Measurements from ENCODE around the gene TNFRSF11A. TPM values are rescaled to one million over a fixed set of nuclear protein-coding genes. Genes with fewer than 3 reads are reported as not detected.
A peak's percentile ranks its signal among the peaks of the same experiment; 100 is the strongest.

TNFRSF11A gene
- total RNA-seq, 1 donor: 1.1 TPM

- no peak for TF ChIP-seq CTCF (IDR thresholded peaks at IDR 0.05; ENCODE audit: insufficient read depth, low read length)
- DNase-seq (ENCODE audit: low read depth): peak; percentile 92
- H3K4me3 ChIP-seq (ENCODE audit: low read depth, low read length): no peak overlapping the region
These were observed 42.9 kb upstream of the TNFRSF11A start for GRCh38 chr18:62282188-62282629.

- TF ChIP-seq CTCF (IDR thresholded peaks at IDR 0.05; ENCODE audit: insufficient read depth, low read length): no peak
- H3K4me3 ChIP-seq (ENCODE audit: low read depth, low read length): no peak overlapping the region
- DNase-seq (ENCODE audit: low read depth): no peak
These were observed 40.5 kb upstream of the TNFRSF11A start for GRCh38 chr18:62284637-62285036.

GRCh38 chr18:62285281-62285680 lies 39.8 kb upstream of the TNFRSF11A start:
- no peak for DNase-seq (ENCODE audit: low read depth)
- H3K4me3 ChIP-seq (ENCODE audit: low read depth, low read length): no peak overlapping the region
- TF ChIP-seq CTCF (IDR thresholded peaks at IDR 0.05; ENCODE audit: insufficient read depth, low read length): no peak

- no peak overlapping the region for H3K4me3 ChIP-seq (ENCODE audit: low read depth, low read length)
- no peak for DNase-seq (ENCODE audit: low read depth)
- TF ChIP-seq CTCF (IDR thresholded peaks at IDR 0.05; ENCODE audit: insufficient read depth, low read length): no peak
These were observed 37.1 kb upstream of the TNFRSF11A start for GRCh38 chr18:62287781-62288664.

- no peak for DNase-seq (ENCODE audit: low read depth)
- no peak for TF ChIP-seq CTCF (IDR thresholded peaks at IDR 0.05; ENCODE audit: insufficient read depth, low read length)
- H3K4me3 ChIP-seq (ENCODE audit: low read depth, low read length): no peak overlapping the region
These were observed 36.5 kb upstream of the TNFRSF11A start for GRCh38 chr18:62288665-62289008.

GRCh38 chr18:62289047-62289446 lies 36.1 kb upstream of the TNFRSF11A start:
- TF ChIP-seq CTCF (IDR thresholded peaks at IDR 0.05; ENCODE audit: insufficient read depth, low read length): no peak
- no peak for DNase-seq (ENCODE audit: low read depth)
- H3K4me3 ChIP-seq (ENCODE audit: low read depth, low read length): no peak overlapping the region
